Uterus (tissue), 4 donors: ENCODE results near the gene CHCHD4. TPM values are rescaled to one million over a fixed set of nuclear protein-coding genes. Genes with fewer than 3 reads are reported as not detected.
"Not testable (repeated sequence)": the region's sequence is repeated elsewhere in the genome, so short reads cannot be mapped to it uniquely, and the experiment has no call there.

Experiments used
- DNase-seq, 2 donors: peaks; one replicate each; pipeline ENCODE4 v3.0.0-alpha.2; 2019 to 2020
- H3K27ac ChIP-seq, 2 donors: fragments of 200-600 bp; sonication (generic); 1 replicate in 1 of 2; 2 replicates in 1 of 2; pipeline ENCODE4 v1.5.1; 2016 to 2018
- H3K27me3 ChIP-seq, 2 donors: fragments of 200-600 bp; sonication (generic); one replicate each; pipeline ENCODE4 v1.5.1; 2018 to 2019; ENCODE audit warnings: control low read depth in 1 of 2
- H3K36me3 ChIP-seq, 2 donors: fragments of 200-600 bp; sonication (generic); one replicate each; pipeline ENCODE4 v1.5.1; 2019; ENCODE audit warnings: control low read depth in 1 of 2
- H3K4me1 ChIP-seq, 2 donors: fragments of 200-600 bp; sonication (generic); one replicate each; pipeline ENCODE4 v1.5.1; 2018 to 2019; ENCODE audit warnings: control low read depth in 1 of 2
- H3K4me3 ChIP-seq, 2 donors: fragments of 200-600 bp; sonication (generic); 1 replicate in 1 of 2; 2 replicates in 1 of 2; pipeline ENCODE4 v1.5.1; 2018 to 2019; ENCODE audit warnings: mild to moderate bottlenecking in 1 of 2
- H3K9me3 ChIP-seq, 2 donors: fragments of 200-600 bp; sonication (generic); one replicate each; pipeline ENCODE4 v1.5.1; 2019; ENCODE audit warnings: control low read depth in 1 of 2
- CTCF ChIP-seq, 4 experiments: fragments of 200-600 bp in 2 of 4; fragments of 450-650 bp in 2 of 4; sonication (generic) in 2 of 4; IDR thresholded peaks; one replicate each; pipeline ENCODE4 v1.5.1; 2016 to 2019; ENCODE audit warnings: antibody characterized with exemption in 4 of 4, mild to moderate bottlenecking in 2 of 4, moderate library complexity in 1 of 4
- POLR2A ChIP-seq, 2 donors: fragments of 450-650 bp; IDR thresholded peaks; one replicate each; pipeline ENCODE4 v1.6.1; 2016; ENCODE audit warnings: antibody characterized with exemption in 2 of 2, mild to moderate bottlenecking in 1 of 2, moderate library complexity in 1 of 2
- intact Hi-C: fragments of 100-400 bp; cut with DNase I; formaldehyde crosslinking; loops from one replicate; pipeline ENCODE4 v1.15.1; 2023; ENCODE audit warnings: low total_unique reads
- total RNA-seq, 4 donors: library from RNA; depleted of rRNA in 3 of 4; stranded (reverse); fragments of >200 nt in 3 of 4; gene quantifications; one replicate each; pipeline versions ENCODE4 v1.1.0 to v1.2.4, GENCODE V29; 2014 to 2023
- donor health status: DM: yes; HTN: yes; CAD: no.

Gene CHCHD4
- total RNA-seq, 4 donors from 2014 or later = 6.2 to 12.0 (median 7.8) TPM

- no peak for TF ChIP-seq CTCF (IDR thresholded peaks at IDR 0.05)
- TF ChIP-seq POLR2A (IDR thresholded peaks at IDR 0.05) = no peak
- Histone ChIP-seq H3K4me1 (no peaks in the 10 kb centered on the region), H3K36me3 (no peaks in the 10 kb centered on the region), H3K9me3 (no peaks in the 10 kb centered on the region), H3K27me3 (no peaks in the 10 kb centered on the region), H3K4me3 (no peak overlapping the region), H3K27ac (no peak overlapping the region)
- no peak for DNase-seq
- intact Hi-C loops = no loop called here
Observed at GRCh38 chr3:14093831-14094230, 30.8 kb downstream of the CHCHD4 start.

GRCh38 chr3:14092464-14092863 is 32.2 kb downstream of the CHCHD4 start:
- Histone ChIP-seq H3K27me3 (no peaks in the 10 kb centered on the region), H3K9me3 (no peaks in the 10 kb centered on the region), H3K27ac (no peak overlapping the region), H3K36me3 (no peaks in the 10 kb centered on the region), H3K4me1 (no peaks in the 10 kb centered on the region), H3K4me3 (no peak overlapping the region)
- intact Hi-C loops = no loop called here
- DNase-seq = no peak
- no peak for TF ChIP-seq CTCF (IDR thresholded peaks at IDR 0.05)
- TF ChIP-seq POLR2A (IDR thresholded peaks at IDR 0.05) = no peak

DNA sequence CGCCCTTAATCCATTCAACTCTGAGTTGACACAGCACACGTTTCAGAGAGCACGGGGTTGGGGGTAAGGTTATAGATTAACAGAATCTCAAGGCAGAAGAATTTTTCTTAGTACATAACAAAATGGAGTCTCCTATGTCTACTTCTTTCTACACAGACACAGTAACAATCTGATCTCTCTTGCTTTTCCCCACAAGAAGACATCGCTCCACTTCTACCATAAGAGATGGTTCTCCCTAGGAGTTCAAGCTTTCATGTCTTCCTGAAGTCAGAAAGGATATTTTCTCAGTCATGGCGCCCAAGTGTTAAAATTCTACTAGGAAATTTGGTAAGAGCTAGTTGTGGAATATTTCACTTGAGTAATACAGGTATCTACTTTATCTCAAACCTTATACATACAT is 32.7 kb downstream of the CHCHD4 start:
- H3K36me3 ChIP-seq, H3K27ac ChIP-seq, intact Hi-C loops, H3K4me1 ChIP-seq, DNase-seq, H3K9me3 ChIP-seq, H3K27me3 ChIP-seq, H3K4me3 ChIP-seq: not testable (repeated sequence)

GRCh38 chr3:14087461-14087860 is 37.2 kb downstream of the CHCHD4 start:
- H3K36me3 ChIP-seq, H3K27me3 ChIP-seq, H3K9me3 ChIP-seq, intact Hi-C loops, H3K27ac ChIP-seq, H3K4me3 ChIP-seq, DNase-seq, H3K4me1 ChIP-seq: not testable (repeated sequence)

DNA sequence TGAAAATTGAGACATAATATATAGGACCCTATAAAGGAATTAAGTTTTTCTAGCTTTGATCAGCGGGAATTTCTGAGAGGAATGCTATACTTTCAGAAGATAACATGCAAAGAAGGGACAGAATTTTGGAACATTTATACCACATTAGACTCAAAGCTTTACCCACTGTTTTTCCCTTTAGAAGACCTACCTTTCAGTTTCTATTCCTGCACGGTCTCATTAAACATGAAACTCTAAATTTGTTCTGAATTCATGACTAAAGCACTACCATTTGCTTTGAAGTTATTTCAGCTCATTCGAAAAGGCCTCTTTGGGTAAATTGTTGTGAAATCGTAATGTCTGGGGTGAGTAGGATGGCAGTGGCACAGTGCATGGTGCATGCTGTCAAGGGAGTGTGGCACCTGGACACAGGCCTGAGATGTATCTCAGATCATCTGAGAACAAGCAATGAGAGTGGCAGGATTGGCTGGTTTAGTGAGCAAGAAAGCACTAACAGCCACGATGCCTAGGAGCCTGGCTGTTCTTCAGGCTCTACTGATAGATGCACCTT is 42.5 kb downstream of the CHCHD4 start:
- Histone ChIP-seq H3K4me1 (no peaks in the 10 kb centered on the region), H3K9me3 (no peaks in the 10 kb centered on the region), H3K27ac (no peak overlapping the region), H3K27me3 (no peaks in the 10 kb centered on the region), H3K4me3 (no peak overlapping the region), H3K36me3 (no peaks in the 10 kb centered on the region)
- TF ChIP-seq POLR2A (IDR thresholded peaks at IDR 0.05) = no peak
- TF ChIP-seq CTCF (IDR thresholded peaks at IDR 0.05) = no peak
- DNase-seq = no peak
- intact Hi-C loops = no loop called here

DNA sequence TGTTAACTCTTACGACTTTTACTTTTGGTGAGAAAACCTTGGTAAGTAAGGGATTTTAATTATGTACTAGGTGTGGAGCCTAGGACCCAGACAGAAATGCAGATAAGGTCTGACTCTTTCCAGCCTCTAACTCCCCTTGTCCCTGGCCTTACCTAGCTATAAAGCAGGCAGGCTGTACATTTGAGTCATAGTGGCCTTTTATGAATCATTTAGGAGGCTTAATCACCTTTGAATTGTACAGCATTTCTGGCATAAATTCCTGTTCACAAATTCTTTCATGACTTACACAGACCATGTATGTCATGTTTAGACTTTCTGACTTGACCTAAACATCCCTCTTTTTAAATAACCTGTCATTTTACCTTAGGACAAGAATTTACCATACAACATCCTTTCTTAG is 47.4 kb downstream of the CHCHD4 start:
- Histone ChIP-seq H3K27me3 (no peaks in the 10 kb centered on the region), H3K27ac (no peak overlapping the region), H3K4me3 (no peak overlapping the region), H3K4me1 (no peaks in the 10 kb centered on the region), H3K36me3 (no peaks in the 10 kb centered on the region), H3K9me3 (no peaks in the 10 kb centered on the region)
- DNase-seq = no peak
- intact Hi-C loops = no loop called here
- no peak for TF ChIP-seq POLR2A (IDR thresholded peaks at IDR 0.05)
- no peak for TF ChIP-seq CTCF (IDR thresholded peaks at IDR 0.05)

DNA sequence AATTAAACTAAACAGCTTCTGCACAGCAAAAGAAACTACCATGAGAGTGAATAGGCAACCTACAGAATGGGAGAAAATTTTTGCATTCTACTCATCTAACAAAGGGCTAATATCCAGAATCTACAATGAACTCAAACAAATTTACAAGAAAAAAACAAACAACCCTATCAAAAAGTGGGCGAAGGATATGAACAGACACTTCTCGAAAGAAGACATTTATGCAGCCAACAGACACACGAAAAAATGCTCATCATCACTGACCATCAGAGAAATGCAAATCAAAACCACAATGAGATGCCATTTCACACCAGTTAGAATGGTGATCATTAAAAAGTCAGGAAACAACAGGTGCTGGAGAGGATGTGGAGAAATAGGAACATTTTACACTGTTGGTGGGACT is 49.4 kb downstream of the CHCHD4 start:
- H3K9me3 ChIP-seq, H3K36me3 ChIP-seq, H3K27me3 ChIP-seq, H3K4me1 ChIP-seq, H3K27ac ChIP-seq, DNase-seq, intact Hi-C loops, H3K4me3 ChIP-seq: not testable (repeated sequence)
